ENCODE measurements around the gene VPS37C. TPM values are rescaled to one million over a fixed set of nuclear protein-coding genes. Genes with fewer than 3 reads are reported as not detected.

The VPS37C gene
- total RNA-seq, 4 donors from 2014 or later: 26.4 to 36.3 (median 35.7) TPM

DNA sequence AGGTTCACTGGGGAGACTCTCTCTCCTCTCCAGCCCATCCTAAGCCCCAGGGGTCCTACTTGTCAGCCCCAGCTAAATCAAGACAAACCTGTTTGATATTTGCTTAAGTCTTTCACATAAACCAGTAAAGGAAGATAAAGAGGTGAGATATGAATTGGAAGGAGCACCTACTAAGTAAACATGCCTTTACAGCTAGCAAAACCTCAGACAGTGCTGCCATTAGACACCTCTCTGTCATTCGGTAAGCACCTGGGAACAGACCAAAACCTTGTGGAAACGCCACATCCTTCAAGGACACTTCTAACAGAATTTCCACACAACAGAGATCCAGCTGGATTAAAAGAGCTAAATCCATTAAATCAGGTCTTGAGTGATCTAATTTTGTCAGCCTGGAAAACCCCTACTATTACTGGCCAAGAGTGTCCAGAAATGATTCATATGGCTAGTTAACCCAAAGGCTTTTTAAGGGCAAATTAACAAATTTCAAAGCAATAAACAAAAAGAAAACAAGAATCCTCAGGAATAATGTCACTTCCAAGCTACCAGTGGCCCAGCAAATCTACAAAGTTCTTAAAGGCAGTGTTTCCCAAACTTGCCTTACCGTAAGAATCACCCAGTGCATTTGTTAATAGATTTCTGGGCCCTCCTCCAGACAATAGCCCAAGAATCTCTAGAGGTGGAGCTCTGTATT, 2.4 kb downstream of the VPS37C start:
- peak overlapping the region; percentile 26 for H3K27ac ChIP-seq
- DNase-seq (ENCODE audit: low spot score in 2 of 2): peak in 1 of 2 donors; percentile 30
- H3K36me3 ChIP-seq: peaks cover 3% of the 10 kb centered on the region
- TF ChIP-seq POLR2AphosphoS5 (IDR thresholded peaks at IDR 0.05) (no peak), POLR2A (IDR thresholded peaks at IDR 0.05) (no peak), EP300 (IDR thresholded peaks at IDR 0.05) (no peak)
- TF ChIP-seq, protein P1, sequence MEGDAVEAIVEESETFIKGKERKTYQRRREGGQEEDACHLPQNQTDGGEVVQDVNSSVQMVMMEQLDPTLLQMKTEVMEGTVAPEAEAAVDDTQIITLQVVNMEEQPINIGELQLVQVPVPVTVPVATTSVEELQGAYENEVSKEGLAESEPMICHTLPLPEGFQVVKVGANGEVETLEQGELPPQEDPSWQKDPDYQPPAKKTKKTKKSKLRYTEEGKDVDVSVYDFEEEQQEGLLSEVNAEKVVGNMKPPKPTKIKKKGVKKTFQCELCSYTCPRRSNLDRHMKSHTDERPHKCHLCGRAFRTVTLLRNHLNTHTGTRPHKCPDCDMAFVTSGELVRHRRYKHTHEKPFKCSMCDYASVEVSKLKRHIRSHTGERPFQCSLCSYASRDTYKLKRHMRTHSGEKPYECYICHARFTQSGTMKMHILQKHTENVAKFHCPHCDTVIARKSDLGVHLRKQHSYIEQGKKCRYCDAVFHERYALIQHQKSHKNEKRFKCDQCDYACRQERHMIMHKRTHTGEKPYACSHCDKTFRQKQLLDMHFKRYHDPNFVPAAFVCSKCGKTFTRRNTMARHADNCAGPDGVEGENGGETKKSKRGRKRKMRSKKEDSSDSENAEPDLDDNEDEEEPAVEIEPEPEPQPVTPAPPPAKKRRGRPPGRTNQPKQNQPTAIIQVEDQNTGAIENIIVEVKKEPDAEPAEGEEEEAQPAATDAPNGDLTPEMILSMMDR (IDR thresholded peaks at IDR 0.05): no peak
- 28% methylated on average over 3 of the region's 3 CpGs for WGBS
- no peak overlapping the region for H3K4me3 ChIP-seq
- no peaks in the 10 kb centered on the region for H3K9me3 ChIP-seq
- no peaks in the 10 kb centered on the region for H3K27me3 ChIP-seq
- H3K4me1 ChIP-seq: peaks cover 46% of the 10 kb centered on the region

DNA sequence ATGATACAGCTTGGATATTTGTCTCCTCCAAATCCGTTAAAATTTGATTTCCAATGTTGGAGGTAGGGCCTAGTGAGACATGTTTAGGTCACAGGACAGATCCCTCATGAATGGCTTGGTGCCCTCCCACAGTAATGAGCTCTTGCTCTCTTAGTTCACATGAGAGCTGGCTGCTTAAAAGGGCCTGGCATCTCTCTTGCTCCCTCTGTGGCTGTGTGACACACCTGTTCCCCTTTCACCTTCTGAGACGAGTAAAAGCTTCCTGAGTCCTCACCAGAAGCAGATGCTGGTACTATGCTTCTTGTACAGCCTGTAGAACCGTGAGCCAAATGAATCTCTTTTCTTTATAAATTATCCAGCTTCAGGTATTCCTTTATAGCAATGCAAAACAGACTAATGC, 3.5 kb downstream of the VPS37C start:
- TF ChIP-seq, protein P1 (IDR thresholded peaks at IDR 0.05): no peak
- TF ChIP-seq POLR2AphosphoS5 (IDR thresholded peaks at IDR 0.05): no peak
- H3K27ac ChIP-seq: peak overlapping the region; percentile 26

DNA sequence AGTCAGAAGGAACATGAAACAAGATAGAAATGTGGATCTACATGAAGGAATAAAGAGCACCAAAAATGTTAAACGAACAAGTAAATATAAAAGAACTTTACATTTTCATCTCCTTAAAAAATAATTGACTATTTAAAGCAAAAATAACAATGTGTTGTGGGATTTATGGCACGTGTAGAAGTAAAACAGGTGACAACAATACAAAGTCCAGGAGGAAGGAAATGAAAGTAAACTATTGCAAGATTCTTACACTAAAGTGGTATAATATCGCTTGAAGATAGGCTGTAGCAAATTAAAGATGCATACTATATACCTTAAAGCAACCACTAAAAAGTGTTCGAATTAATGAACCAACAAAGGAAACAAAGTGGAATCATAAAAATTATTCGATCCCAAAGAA, 5.5 kb downstream of the VPS37C start:
- Histone ChIP-seq H3K4me3 (no peak overlapping the region), H3K27ac (no peak overlapping the region), H3K9me3 (no peaks in the 10 kb centered on the region), H3K27me3 (no peaks in the 10 kb centered on the region), H3K36me3 (peaks cover 3% of the 10 kb centered on the region), H3K4me1 (peaks cover 64% of the 10 kb centered on the region)
- no peak for DNase-seq (ENCODE audit: low spot score in 2 of 2)
- TF ChIP-seq, protein P1 (IDR thresholded peaks at IDR 0.05): no peak
- TF ChIP-seq POLR2AphosphoS5 (IDR thresholded peaks at IDR 0.05): no peak
- TF ChIP-seq POLR2A (IDR thresholded peaks at IDR 0.05): no peak
- no peak for TF ChIP-seq EP300 (IDR thresholded peaks at IDR 0.05)
- WGBS: 95% methylated on average over 5 of the region's 5 CpGs

More for the DNA sequence above, 3.5 kb downstream of the VPS37C start:
- Histone ChIP-seq H3K36me3 (peaks cover 3% of the 10 kb centered on the region), H3K9me3 (no peaks in the 10 kb centered on the region), H3K27me3 (no peaks in the 10 kb centered on the region), H3K4me1 (peaks cover 57% of the 10 kb centered on the region), H3K4me3 (no peak overlapping the region)
- 67% methylated on average over 3 of the region's 3 CpGs for WGBS
- DNase-seq (ENCODE audit: low spot score in 2 of 2): no peak

DNA sequence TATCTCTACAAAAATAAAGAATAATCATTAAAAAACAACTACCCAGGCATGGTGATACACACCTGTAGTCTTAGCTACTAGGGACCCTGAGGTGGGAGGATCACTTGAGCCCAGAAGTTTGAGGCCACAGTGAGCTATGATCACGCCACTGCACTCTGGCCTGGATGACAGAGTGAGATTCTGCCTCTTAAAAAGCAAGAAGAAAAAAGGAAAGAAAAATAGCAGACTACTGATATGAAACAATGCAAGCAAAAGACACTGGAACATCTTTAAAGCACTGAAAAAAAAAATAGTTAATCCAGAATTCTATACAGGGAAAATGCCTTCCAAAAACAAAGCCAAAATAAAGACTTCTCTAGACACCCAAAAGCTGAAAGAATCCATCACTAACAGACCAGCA, 5.9 kb downstream of the VPS37C start:
- Histone ChIP-seq H3K4me1 (peaks cover 64% of the 10 kb centered on the region), H3K27ac (no peak overlapping the region), H3K36me3 (peaks cover 3% of the 10 kb centered on the region), H3K27me3 (no peaks in the 10 kb centered on the region), H3K4me3 (no peak overlapping the region), H3K9me3 (no peaks in the 10 kb centered on the region)
- 100% methylated on average over 1 of the region's 1 CpG for WGBS
- no peak for DNase-seq (ENCODE audit: low spot score in 2 of 2)
- TF ChIP-seq EP300 (IDR thresholded peaks at IDR 0.05): no peak
- TF ChIP-seq POLR2A (IDR thresholded peaks at IDR 0.05): no peak
- TF ChIP-seq, protein P1 (IDR thresholded peaks at IDR 0.05): no peak
- TF ChIP-seq POLR2AphosphoS5 (IDR thresholded peaks at IDR 0.05): no peak

DNA sequence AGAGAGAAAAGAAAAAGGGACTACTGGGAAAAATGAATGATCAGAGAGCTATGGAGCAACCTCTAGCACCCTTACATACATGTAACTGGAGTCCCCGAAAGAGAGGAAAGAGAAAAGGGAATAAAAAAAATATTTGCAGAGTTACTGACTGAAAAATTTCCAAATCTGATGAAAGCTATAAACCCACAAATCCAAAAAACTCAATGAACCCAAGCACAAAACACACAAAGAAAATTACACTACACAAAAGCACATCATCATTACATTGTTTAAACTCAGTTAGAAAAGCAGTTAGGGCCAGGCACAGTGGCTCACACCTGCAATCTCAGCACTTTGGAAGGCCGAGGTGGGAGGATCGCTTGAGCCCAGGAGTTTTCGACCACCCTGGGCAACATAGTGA, 6.7 kb downstream of the VPS37C start:
- no peak for DNase-seq (ENCODE audit: low spot score in 2 of 2)
- peaks cover 64% of the 10 kb centered on the region for H3K4me1 ChIP-seq
- WGBS: 94% methylated on average over 4 of the region's 4 CpGs
- no peaks in the 10 kb centered on the region for H3K27me3 ChIP-seq
- no peak overlapping the region for H3K4me3 ChIP-seq
- TF ChIP-seq EP300 (IDR thresholded peaks at IDR 0.05) (no peak), POLR2AphosphoS5 (IDR thresholded peaks at IDR 0.05) (no peak), POLR2A (IDR thresholded peaks at IDR 0.05) (no peak)
- TF ChIP-seq, protein P1 (IDR thresholded peaks at IDR 0.05): no peak
- H3K27ac ChIP-seq: no peak overlapping the region
- H3K9me3 ChIP-seq: no peaks in the 10 kb centered on the region
- peaks cover 3% of the 10 kb centered on the region for H3K36me3 ChIP-seq
